ENCODE results near the gene CISH.

CISH gene

DNA sequence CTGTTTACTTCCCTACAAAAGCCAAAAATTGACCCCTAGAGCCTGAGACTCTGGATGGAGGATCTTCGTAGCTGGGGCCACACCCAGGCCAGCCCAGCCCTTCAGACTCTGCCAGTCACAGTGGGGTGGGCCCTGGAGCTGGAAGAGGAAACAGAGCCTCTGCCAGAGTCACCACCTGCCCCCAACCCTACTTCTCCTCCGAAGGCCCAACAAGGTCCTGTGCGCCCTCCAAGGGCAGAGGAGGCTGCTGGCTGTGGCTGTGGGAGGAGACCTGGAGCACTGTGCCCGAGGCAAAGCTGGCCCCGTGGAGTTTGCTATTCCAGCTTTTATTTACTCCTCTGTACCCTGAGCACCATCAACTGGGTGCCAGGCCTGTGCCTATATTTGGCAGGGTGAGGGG lies 19.0 kb downstream of the CISH start:
- DNase-seq: no peak

DNA sequence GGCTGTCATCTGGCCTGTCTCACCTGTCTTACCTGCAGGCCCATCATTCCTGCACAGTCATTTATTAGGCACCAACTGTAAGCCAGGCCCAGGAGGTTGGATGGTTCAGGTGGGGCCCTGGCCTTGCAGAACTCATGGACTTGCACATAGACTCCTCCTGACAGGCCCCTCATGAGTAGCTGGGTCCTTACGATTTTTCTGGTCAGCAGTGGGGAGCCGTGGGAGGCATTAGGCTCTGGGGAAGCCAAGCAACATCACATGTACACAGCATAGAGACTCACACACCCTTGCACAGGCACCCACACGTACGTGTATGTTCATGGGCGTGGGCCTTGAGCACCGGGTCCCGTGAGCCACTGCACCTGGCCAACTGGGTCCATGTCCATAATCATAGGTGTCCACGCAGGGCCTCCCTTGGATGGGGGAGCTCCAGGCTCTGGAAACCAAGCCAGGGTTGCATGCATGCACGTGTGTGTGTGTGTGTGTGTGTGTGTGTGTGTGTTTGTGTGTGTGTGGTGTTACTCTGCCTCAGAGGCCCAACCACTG lies 20.3 kb downstream of the CISH start:
- DNase-seq: no peak

DNA sequence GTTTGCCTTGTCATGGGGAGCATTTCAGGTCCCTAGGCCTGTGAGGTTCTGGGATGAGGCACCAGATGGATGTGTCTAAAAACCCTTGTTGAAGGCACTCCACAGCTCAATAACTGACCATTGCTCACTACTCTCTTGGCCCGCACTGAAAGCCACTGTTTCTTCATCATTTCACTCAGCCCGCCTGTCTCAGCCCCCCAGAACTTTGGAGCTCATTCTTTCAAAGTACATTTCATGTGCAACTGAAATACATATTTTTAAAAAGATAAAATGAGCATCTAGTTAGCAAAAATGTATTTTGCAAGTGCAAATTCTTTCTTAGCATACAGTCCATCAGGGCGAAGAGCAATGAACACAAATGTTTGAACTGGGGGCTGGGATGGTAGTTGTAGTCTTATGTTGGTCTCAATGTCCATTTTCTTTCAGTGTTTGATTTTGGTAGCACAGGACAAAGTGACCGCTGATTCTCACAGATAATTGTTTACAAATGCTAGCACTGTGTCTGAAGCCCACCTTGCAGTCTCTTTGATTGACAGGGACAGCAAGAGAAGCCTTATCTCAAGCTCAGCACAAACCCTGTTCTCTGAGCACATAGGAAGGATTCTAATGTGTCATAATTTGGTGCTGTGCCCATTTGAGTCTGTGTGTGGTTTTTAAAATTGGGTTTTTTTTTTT lies 22.7 kb downstream of the CISH start:
- DNase-seq: no peak

- DNase-seq: peak; percentile 61
These were observed 23.5 kb downstream of the CISH start for GRCh38 chr3:50587806-50588758.

DNA sequence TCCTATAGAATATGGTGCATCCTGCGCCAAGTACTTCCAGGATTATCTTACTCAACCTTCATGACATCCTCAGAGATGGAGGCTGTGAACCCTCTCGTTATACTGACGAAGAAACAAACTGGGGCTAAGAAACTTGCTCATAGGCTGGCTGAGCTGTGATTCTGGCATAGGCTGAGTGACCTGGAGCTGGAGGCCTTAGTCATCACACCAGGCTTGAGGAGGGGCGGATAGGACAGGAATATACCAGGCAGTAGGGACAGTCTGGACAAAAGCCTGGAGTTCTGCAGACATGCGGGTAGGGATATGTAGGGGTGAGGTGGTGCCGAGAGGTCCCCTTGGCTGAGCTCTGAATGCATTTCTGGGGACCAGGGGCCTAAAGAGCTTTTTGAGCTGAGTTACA lies 24.2 kb downstream of the CISH start:
- no peak for DNase-seq

GRCh38 chr3:50586763-50587070 lies 24.9 kb downstream of the CISH start:
- no peak for DNase-seq

GRCh38 chr3:50585919-50586762 lies 25.4 kb downstream of the CISH start:
- DNase-seq: no peak

DNA sequence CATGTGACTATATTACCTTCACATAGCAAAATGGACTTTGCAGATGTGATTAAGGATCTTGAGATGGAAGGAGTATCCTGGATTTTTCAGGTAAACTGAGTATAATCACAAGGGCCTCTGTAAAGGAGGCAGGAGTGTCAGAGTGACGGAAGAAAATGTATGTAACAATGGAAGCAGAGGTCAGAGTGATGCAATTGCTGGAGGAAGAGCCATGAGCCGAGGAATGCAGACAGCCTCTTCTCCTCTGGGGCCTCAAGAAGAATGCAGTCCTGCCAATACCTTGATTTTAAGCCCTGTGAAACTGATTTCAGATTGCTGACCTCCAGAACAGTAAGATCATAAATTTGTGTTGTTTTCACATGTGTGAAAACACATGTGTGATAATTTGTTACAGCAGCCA lies 27.2 kb downstream of the CISH start:
- no peak for DNase-seq

- no peak for DNase-seq
These were observed 27.7 kb downstream of the CISH start for GRCh38 chr3:50583897-50584296.

DNA sequence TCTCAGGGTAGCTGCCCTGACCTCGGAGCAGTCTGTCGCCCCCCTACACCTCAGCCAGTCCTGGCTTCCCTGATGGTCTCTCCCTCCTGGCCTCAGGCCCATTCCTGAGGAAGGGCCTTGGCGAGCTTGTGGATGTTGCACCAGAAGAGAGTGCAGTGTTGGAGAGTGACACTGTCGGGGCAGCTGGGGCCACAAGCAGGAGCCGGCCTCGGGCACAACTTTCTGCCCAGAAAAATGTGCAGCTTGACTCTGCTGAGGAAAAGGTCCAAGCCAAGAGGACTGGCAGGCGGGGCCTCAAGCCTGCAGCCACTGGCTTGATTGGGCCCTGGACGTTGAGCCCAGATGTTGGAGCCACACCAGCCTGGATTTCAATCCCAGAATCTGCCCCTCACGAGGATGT lies 29.5 kb downstream of the CISH start:
- no peak for DNase-seq

- no peak for DNase-seq
These were observed 30.1 kb downstream of the CISH start for GRCh38 chr3:50581459-50581842.

GRCh38 chr3:50580683-50581458 lies 30.7 kb downstream of the CISH start:
- DNase-seq: peak; percentile 33

DNA sequence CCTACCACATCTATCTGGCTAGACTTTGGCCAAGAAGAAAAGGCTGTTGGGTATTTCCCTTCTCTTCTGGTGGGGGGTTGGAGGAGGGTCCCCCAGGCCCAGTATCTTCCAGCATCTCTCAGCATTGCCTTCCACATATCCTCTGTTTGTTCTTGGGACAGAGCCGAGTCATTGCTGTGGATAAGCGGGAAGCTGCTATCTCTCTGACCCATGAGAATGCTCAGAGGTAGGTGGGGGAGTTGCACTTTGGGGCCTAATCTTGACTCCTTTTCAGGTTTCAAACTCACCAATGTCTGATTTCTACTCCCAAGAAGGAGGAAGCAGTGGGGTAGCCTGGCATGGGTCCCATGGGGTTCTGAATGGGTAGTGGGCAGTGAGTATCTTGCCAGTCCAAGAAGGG lies 34.2 kb downstream of the CISH start:
- DNase-seq: no peak

DNA sequence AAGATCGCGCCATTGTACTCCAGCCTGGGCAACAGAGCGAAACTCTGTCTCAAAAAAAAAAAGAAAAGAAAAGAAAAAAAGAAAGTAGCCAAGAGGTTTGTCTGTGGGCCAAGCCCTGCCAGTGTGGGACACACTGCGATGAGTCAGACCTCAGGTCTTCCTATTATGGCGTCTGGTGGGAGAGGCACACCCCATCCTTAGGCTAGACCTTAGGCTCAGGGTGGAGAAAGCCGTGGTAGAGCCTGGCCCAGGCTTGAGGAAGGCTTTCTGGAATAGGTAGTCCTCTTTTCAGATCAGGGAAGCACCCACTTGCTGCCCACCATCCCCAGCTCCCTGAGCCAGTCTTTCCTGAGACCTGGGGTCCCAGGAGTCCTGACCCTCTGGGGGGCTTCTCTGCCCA lies 36.2 kb downstream of the CISH start:
- no peak for DNase-seq

- DNase-seq: no peak
These were observed 37.1 kb downstream of the CISH start for GRCh38 chr3:50574444-50574831.

- peak; percentile 47 for DNase-seq
These were observed 37.8 kb downstream of the CISH start for GRCh38 chr3:50573566-50574443.

- DNase-seq: peak; percentile 26
These were observed 38.7 kb downstream of the CISH start for GRCh38 chr3:50572801-50573371.

- DNase-seq: peak; percentile 88
These were observed 39.4 kb downstream of the CISH start for GRCh38 chr3:50572158-50572557.

DNA sequence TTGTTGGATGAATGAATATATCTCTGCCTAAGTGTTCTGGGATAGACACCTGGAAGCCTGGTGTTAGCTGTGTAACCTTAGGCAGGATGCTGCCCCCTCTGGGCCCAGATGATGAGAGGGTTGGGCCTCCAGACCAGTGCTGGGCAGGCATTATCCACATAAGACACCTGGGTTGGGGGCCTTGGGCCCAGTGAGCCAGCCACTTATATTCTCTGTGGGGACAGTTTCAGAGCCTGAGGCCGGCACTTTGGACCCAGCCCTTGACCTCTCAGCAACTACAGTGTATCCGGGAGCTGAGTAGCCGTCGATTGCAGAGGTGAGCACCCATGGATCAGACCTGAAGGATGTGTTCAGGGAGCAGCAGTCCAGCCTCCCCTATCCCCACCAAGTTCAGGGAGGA lies 40.1 kb downstream of the CISH start:
- no peak for DNase-seq

- no peak for DNase-seq
These were observed 40.9 kb downstream of the CISH start for GRCh38 chr3:50570508-50571279.

Data from CD4-positive, alpha-beta T cell treated with Interleukin-17A for 4 hours (primary cell).